HTERT RPE-1 (cell line): ENCODE measurements around the gene POLD2.
"Not testable (repeated sequence)": the region's sequence is repeated elsewhere in the genome, so short reads cannot be mapped to it uniquely, and the experiment has no call there.

ENCODE experiments used
- in situ Hi-C: fragments of 300-500 bp; cut with MboI; formaldehyde crosslinking; loops from 4 replicates; pipeline ENCODE4 v1.14.3; 2020; ENCODE audit warnings: low sequenced_read_pairs

Gene POLD2

DNA sequence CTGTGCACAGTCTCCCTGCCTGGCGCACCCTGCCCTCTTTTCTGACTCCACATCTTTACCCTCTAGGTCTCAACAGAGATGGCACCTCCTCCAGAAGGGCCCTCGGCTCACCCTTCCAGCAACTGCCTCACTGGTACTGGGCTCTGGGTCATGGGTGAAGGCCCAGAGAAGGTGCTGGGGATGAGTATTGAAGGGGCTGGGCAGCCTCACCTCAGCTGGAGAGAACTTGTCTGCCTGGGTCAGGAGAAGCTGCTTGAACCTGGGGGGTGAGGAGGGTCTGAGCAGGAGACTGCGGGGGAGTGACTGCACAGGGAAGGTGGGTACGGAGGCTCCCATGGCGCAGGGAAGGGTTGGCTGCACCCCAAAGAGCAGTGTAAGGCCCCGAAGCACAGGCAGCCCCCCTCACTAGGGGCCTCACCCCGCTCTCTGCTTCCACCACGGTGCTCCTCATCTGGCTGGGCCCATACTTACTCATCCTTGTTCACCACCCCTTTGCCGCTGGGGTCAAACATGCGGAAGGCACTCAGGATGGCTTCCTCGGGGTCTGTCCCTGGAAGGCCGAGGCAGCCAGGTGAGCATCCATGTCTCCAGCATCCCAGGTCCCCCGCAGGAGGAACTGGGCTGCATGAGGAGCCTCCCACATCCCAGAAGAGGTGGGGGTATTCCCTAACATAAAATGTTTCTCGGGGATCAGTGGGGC lies 16.1 kb upstream of the POLD2 start:
- in situ Hi-C loops = no loop called here

- in situ Hi-C loops = no loop called here
These were observed 15.3 kb upstream of the POLD2 start for GRCh38 chr7:44138698-44139097.

GRCh38 chr7:44136731-44137130 lies 13.4 kb upstream of the POLD2 start:
- in situ Hi-C loops = no loop called here

DNA sequence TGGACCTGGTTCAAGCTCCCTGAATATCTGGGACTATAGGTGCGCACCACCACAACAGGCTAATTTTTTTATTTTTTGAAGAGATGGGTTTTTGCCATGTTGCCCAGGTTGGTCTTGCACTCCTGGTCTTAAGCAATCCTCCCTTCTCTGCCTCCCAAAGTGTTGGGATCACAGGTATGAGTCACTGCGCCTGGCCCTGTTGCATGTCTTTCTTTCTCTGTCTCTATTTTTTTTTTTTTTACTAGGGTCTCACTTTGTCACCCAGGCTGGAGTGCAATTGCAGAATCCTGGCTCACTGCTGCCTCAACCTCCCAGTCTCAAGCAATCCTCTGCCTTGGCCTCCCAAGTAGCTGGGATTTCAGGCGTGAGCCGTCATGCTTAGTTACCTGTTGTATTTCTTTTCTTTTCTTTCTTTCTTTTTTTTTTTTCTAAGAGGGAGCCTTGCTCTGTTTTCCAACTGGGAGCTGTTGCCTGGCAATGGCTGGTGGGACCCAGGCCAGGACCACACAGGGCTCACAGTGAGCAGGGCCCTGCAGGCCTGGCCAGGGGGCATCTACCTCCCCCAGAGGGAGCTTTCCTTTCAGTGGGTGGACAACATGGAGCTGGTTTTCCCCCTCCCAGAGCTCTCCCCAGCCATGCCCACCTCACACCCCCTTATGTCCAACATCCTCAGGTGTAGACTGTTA lies 11.7 kb upstream of the POLD2 start:
- in situ Hi-C loops = no loop called here

- in situ Hi-C loops = no loop called here
These were observed 9.9 kb upstream of the POLD2 start for GRCh38 chr7:44133295-44133694.

DNA sequence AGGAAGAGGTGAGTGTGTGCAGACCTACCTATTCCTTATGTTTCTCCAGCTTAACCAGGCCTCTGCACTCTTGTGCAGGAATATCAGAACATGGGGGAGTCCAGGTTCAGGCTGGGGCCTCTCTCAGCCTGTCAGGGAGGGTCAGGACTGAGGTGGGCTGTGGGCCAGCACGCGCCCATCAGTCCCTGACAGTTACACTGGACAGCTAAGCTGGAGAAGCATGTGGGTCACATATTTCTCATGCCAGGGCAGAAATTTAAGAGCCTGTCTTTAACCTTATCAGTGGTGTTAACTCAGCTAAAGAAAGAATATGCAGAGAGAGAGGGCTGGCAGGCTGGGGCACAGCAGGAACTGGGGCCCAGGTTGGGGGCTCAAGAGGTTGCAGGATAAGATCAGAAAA lies 8.7 kb upstream of the POLD2 start:
- in situ Hi-C loops = no loop called here

- in situ Hi-C loops = no loop called here
These were observed 8.1 kb upstream of the POLD2 start for GRCh38 chr7:44131173-44132029.

- in situ Hi-C loops = no loop called here
These were observed 5.6 kb upstream of the POLD2 start for GRCh38 chr7:44128721-44129582.

- in situ Hi-C loops = no loop called here
These were observed 3.8 kb upstream of the POLD2 start for GRCh38 chr7:44127161-44127560.

- in situ Hi-C loops = not testable (repeated sequence)
These were observed 3.2 kb upstream of the POLD2 start for GRCh38 chr7:44126574-44126973.

DNA sequence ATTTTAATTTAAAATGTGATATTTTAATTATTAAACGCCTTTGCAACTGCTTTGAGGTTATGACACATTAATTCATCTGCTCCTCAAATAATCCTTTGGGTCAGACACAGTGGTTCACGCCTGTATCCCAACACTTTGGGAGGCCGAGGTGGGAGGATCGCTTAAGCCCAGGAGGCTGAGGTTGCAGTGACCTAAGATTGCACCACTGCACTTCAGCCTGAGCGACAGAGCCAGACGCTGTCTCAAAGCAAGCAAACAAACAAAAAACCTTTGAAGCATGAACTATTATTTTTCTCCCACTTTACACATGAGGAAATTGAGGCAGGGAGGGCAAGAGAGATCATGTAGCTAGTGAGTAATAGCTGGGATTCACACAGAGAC lies 1.5 kb upstream of the POLD2 start:
- in situ Hi-C loops = no loop called here

DNA sequence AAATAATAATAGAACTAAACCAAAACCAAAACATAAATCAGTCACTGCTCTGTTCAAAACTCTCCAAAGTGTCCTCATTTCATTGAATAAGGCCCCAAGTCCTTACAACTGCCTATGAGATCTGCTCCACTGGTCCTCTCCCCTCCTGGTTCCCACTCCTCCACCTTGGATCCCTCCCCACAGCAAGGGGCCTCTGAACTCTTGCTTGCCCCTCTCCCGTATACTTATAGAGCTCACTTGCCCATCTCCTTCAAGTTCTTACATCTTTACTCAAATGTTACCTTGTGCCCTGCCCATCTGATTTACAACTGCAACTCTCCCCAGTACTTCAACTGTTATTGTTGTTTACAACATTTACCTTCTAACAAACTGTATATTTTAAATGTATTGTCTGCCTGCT lies 819 bp downstream of the POLD2 start:
- in situ Hi-C loops = no loop called here

GRCh38 chr7:44121761-44122420 lies 1.5 kb downstream of the POLD2 start:
- in situ Hi-C loops = no loop called here

DNA sequence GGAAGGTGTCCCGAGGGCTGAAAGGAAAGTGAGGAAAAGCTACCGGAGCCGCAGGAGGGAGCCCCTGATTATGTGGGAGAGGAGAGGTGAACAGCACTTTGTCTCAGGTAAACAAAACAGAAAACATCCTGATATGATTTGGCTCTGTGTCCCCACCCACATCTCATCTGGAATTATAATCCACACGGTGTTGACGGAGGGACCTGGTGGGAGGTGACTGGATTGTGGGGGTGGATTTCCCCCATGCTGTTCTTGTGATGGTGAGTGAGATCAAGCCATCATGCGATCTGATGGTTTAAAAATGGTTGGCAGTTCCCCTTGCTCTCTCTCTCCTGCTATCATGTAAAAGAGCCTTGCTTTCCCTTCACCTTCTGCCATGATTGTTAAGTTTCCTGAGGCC lies 3.0 kb downstream of the POLD2 start:
- in situ Hi-C loops = no loop called here

- in situ Hi-C loops = no loop called here
These were observed 3.4 kb downstream of the POLD2 start for GRCh38 chr7:44119829-44120380.

GRCh38 chr7:44117801-44118429 lies 5.4 kb downstream of the POLD2 start:
- in situ Hi-C loops = no loop called here

- in situ Hi-C loops = no loop called here
These were observed 6.3 kb downstream of the POLD2 start for GRCh38 chr7:44116789-44117666.

GRCh38 chr7:44116087-44116788 lies 7.1 kb downstream of the POLD2 start:
- in situ Hi-C loops = no loop called here
